ENCODE data around the gene TUBA3E. TPM values are rescaled to one million over a fixed set of nuclear protein-coding genes. Genes with fewer than 3 reads are reported as not detected.
A peak's percentile ranks its signal among the peaks of the same experiment; 100 is the strongest.

TUBA3E gene
- total and polyA plus RNA-seq, 9 of the 15 experiments (the other 6 are each of a cell fraction or from before 2014, with no cell fraction given) = 0.09 to 0.30 (median 0.13) TPM; not detected in 3

DNA sequence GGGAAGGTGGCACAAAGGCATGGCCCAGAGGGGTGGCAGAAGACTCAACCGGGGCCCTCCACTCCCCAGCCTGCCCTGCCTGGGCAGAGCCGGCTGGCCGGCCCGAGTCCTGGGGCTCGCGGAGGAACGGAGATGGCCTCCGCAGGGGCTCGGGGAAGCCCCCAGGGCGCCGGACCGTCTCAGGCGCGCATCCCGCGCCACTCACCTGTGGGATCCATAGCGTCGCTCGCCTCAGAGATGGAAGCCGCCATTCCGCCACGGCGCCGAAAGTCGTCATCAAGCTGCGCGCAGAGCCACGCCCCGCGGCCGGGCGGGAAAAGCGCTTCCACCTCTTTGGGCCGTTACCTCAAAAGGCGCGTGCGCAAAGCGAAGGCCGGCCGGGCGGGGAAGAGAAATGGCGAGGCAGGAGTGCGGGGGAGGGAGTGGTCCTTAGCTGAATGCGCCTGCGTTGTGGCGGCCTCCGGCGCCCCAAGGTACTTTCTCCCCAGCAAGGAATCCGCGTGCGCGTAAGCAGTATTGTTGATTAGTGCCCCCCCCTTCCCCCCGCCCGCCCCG, 16.8 kb downstream of the TUBA3E start, which contains the start of gene SMPD4 (continued):
- TF ChIP-seq, protein P1, sequence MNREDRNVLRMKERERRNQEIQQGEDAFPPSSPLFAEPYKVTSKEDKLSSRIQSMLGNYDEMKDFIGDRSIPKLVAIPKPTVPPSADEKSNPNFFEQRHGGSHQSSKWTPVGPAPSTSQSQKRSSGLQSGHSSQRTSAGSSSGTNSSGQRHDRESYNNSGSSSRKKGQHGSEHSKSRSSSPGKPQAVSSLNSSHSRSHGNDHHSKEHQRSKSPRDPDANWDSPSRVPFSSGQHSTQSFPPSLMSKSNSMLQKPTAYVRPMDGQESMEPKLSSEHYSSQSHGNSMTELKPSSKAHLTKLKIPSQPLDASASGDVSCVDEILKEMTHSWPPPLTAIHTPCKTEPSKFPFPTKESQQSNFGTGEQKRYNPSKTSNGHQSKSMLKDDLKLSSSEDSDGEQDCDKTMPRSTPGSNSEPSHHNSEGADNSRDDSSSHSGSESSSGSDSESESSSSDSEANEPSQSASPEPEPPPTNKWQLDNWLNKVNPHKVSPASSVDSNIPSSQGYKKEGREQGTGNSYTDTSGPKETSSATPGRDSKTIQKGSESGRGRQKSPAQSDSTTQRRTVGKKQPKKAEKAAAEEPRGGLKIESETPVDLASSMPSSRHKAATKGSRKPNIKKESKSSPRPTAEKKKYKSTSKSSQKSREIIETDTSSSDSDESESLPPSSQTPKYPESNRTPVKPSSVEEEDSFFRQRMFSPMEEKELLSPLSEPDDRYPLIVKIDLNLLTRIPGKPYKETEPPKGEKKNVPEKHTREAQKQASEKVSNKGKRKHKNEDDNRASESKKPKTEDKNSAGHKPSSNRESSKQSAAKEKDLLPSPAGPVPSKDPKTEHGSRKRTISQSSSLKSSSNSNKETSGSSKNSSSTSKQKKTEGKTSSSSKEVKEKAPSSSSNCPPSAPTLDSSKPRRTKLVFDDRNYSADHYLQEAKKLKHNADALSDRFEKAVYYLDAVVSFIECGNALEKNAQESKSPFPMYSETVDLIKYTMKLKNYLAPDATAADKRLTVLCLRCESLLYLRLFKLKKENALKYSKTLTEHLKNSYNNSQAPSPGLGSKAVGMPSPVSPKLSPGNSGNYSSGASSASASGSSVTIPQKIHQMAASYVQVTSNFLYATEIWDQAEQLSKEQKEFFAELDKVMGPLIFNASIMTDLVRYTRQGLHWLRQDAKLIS (CRISPR knock-in tag; IDR thresholded peaks at IDR 0.05) = peak; percentile 51
- no peak for TF ChIP-seq ARHGAP35 (IDR thresholded peaks at IDR 0.05; ENCODE audit: partially characterized antibody)
- TF ChIP-seq TARDBP (IDR thresholded peaks at IDR 0.05) = no peak
- TF ChIP-seq, protein P2, sequence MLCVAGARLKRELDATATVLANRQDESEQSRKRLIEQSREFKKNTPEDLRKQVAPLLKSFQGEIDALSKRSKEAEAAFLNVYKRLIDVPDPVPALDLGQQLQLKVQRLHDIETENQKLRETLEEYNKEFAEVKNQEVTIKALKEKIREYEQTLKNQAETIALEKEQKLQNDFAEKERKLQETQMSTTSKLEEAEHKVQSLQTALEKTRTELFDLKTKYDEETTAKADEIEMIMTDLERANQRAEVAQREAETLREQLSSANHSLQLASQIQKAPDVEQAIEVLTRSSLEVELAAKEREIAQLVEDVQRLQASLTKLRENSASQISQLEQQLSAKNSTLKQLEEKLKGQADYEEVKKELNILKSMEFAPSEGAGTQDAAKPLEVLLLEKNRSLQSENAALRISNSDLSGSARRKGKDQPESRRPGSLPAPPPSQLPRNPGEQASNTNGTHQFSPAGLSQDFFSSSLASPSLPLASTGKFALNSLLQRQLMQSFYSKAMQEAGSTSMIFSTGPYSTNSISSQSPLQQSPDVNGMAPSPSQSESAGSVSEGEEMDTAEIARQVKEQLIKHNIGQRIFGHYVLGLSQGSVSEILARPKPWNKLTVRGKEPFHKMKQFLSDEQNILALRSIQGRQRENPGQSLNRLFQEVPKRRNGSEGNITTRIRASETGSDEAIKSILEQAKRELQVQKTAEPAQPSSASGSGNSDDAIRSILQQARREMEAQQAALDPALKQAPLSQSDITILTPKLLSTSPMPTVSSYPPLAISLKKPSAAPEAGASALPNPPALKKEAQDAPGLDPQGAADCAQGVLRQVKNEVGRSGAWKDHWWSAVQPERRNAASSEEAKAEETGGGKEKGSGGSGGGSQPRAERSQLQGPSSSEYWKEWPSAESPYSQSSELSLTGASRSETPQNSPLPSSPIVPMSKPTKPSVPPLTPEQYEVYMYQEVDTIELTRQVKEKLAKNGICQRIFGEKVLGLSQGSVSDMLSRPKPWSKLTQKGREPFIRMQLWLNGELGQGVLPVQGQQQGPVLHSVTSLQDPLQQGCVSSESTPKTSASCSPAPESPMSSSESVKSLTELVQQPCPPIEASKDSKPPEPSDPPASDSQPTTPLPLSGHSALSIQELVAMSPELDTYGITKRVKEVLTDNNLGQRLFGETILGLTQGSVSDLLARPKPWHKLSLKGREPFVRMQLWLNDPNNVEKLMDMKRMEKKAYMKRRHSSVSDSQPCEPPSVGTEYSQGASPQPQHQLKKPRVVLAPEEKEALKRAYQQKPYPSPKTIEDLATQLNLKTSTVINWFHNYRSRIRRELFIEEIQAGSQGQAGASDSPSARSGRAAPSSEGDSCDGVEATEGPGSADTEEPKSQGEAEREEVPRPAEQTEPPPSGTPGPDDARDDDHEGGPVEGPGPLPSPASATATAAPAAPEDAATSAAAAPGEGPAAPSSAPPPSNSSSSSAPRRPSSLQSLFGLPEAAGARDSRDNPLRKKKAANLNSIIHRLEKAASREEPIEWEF (CRISPR knock-in tag; IDR thresholded peaks at IDR 0.05) = no peak
- peak; percentile 99 for TF ChIP-seq SIN3B (IDR thresholded peaks at IDR 0.05; ENCODE audit: low read depth)
- TF ChIP-seq, protein P3, sequence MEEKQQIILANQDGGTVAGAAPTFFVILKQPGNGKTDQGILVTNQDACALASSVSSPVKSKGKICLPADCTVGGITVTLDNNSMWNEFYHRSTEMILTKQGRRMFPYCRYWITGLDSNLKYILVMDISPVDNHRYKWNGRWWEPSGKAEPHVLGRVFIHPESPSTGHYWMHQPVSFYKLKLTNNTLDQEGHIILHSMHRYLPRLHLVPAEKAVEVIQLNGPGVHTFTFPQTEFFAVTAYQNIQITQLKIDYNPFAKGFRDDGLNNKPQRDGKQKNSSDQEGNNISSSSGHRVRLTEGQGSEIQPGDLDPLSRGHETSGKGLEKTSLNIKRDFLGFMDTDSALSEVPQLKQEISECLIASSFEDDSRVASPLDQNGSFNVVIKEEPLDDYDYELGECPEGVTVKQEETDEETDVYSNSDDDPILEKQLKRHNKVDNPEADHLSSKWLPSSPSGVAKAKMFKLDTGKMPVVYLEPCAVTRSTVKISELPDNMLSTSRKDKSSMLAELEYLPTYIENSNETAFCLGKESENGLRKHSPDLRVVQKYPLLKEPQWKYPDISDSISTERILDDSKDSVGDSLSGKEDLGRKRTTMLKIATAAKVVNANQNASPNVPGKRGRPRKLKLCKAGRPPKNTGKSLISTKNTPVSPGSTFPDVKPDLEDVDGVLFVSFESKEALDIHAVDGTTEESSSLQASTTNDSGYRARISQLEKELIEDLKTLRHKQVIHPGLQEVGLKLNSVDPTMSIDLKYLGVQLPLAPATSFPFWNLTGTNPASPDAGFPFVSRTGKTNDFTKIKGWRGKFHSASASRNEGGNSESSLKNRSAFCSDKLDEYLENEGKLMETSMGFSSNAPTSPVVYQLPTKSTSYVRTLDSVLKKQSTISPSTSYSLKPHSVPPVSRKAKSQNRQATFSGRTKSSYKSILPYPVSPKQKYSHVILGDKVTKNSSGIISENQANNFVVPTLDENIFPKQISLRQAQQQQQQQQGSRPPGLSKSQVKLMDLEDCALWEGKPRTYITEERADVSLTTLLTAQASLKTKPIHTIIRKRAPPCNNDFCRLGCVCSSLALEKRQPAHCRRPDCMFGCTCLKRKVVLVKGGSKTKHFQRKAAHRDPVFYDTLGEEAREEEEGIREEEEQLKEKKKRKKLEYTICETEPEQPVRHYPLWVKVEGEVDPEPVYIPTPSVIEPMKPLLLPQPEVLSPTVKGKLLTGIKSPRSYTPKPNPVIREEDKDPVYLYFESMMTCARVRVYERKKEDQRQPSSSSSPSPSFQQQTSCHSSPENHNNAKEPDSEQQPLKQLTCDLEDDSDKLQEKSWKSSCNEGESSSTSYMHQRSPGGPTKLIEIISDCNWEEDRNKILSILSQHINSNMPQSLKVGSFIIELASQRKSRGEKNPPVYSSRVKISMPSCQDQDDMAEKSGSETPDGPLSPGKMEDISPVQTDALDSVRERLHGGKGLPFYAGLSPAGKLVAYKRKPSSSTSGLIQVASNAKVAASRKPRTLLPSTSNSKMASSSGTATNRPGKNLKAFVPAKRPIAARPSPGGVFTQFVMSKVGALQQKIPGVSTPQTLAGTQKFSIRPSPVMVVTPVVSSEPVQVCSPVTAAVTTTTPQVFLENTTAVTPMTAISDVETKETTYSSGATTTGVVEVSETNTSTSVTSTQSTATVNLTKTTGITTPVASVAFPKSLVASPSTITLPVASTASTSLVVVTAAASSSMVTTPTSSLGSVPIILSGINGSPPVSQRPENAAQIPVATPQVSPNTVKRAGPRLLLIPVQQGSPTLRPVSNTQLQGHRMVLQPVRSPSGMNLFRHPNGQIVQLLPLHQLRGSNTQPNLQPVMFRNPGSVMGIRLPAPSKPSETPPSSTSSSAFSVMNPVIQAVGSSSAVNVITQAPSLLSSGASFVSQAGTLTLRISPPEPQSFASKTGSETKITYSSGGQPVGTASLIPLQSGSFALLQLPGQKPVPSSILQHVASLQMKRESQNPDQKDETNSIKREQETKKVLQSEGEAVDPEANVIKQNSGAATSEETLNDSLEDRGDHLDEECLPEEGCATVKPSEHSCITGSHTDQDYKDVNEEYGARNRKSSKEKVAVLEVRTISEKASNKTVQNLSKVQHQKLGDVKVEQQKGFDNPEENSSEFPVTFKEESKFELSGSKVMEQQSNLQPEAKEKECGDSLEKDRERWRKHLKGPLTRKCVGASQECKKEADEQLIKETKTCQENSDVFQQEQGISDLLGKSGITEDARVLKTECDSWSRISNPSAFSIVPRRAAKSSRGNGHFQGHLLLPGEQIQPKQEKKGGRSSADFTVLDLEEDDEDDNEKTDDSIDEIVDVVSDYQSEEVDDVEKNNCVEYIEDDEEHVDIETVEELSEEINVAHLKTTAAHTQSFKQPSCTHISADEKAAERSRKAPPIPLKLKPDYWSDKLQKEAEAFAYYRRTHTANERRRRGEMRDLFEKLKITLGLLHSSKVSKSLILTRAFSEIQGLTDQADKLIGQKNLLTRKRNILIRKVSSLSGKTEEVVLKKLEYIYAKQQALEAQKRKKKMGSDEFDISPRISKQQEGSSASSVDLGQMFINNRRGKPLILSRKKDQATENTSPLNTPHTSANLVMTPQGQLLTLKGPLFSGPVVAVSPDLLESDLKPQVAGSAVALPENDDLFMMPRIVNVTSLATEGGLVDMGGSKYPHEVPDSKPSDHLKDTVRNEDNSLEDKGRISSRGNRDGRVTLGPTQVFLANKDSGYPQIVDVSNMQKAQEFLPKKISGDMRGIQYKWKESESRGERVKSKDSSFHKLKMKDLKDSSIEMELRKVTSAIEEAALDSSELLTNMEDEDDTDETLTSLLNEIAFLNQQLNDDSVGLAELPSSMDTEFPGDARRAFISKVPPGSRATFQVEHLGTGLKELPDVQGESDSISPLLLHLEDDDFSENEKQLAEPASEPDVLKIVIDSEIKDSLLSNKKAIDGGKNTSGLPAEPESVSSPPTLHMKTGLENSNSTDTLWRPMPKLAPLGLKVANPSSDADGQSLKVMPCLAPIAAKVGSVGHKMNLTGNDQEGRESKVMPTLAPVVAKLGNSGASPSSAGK (IDR thresholded peaks at IDR 0.05) = peak; percentile 56

All from K562 (cell line).